OCI-LY3 (cell line): Measurements from ENCODE around the gene VAT1L.
"Not testable (repeated sequence)": the region's sequence is repeated elsewhere in the genome, so short reads cannot be mapped to it uniquely, and the experiment has no call there.

Experiments used
- H2AFZ ChIP-seq: fragments of 200-600, 300-600 bp; shearing (Covaris generic); 2 replicates; pipeline ENCODE4 v1.6.0; 2014; ENCODE audit warnings: antibody characterized with exemption, low read depth, low read length
- H3K27ac ChIP-seq: fragments of 200-600, 300-600 bp; sonication (generic); 2 replicates; pipeline ENCODE4 v1.5.1; 2014; ENCODE audit warnings: mild to moderate bottlenecking, low read length, moderate library complexity, mixed read lengths
- H3K27me3 ChIP-seq: fragments of 200-600, 300-600 bp; sonication (generic); 2 replicates; pipeline ENCODE4 v1.6.1; 2014; ENCODE audit warnings: low read depth, low read length, mixed read lengths
- H3K36me3 ChIP-seq: fragments of 200-600, 300-600 bp; sonication (generic); replicated peaks from 2 replicates; pipeline ENCODE3; 2014; ENCODE audit warnings: low read depth, low read length, mixed read lengths
- H3K4me1 ChIP-seq: fragments of 300-600, 200-600 bp; sonication (generic); 2 replicates; pipeline ENCODE4 v1.6.1; 2014; ENCODE audit warnings: low read length, mixed read lengths
- H3K4me2 ChIP-seq: fragments of 200-600, 300-600 bp; sonication (generic); 2 replicates; pipeline ENCODE4 v1.6.1; 2014; ENCODE audit warnings: low read length, mixed read lengths
- H3K4me3 ChIP-seq: fragments of 300-600, 200-600 bp; sonication (generic); 2 replicates; pipeline ENCODE4 v1.5.1; 2014; ENCODE audit warnings: antibody characterized with exemption, mild to moderate bottlenecking, low read length, moderate library complexity
- H3K79me2 ChIP-seq: fragments of 300-600, 200-600 bp; shearing (Covaris generic); 2 replicates; pipeline ENCODE4 v1.6.1; 2014; ENCODE audit warnings: mild to moderate bottlenecking, low read length, mixed read lengths
- H3K9ac ChIP-seq: fragments of 300-600, 200-600 bp; shearing (Covaris generic); 2 replicates; pipeline ENCODE4 v1.6.0; 2014; ENCODE audit warnings: mild to moderate bottlenecking, low read length, moderate library complexity
- H3K9me3 ChIP-seq: fragments of 200-600, 300-600 bp; shearing (Covaris generic); 2 replicates; pipeline ENCODE4 v1.6.1; 2014; ENCODE audit warnings: low read length, mixed read lengths; ENCODE audit not compliant: insufficient read depth
- H4K20me1 ChIP-seq: fragments of 200-600, 300-600 bp; sonication (generic); 2 replicates; pipeline ENCODE4 v1.6.1; 2016; ENCODE audit warnings: low read length, mixed read lengths; ENCODE audit not compliant: insufficient read depth
- EZH2phosphoT487 ChIP-seq: fragments of 200-600 bp; shearing (Covaris generic); IDR thresholded peaks from 2 replicates; pipeline ENCODE4 v1.6.1; 2018; ENCODE audit warnings: antibody characterized with exemption, mixed run types, low read depth
- TF ChIP-seq, protein P1 (sequence below): fragments of 200-600, 300-600 bp; sonication (generic); IDR thresholded peaks from 2 replicates; pipeline ENCODE4 v1.5.1; 2014; ENCODE audit warnings: antibody characterized with exemption, low read length, low read depth

Gene VAT1L

DNA sequence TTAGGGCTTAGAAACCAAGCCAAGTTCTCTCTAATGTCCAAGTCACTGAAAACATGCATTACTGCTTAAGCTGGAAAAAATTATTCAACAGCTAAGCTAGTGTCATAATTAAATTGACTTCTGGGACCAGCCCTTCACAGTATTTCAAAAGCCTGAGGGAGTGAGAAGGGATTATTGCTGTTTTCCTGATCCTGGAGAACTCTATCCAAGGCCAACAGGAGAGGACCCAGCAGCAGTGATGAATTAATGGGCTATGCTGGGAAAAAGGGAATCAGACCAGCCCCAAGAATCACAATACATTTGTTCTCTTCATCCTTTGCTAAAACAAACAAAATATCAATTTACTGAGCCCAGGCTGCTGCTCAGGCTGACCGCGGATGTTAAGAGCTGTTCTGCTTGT is 199.4 kb downstream of the VAT1L start:
- no peak for TF ChIP-seq EZH2phosphoT487
- TF ChIP-seq, protein P1, sequence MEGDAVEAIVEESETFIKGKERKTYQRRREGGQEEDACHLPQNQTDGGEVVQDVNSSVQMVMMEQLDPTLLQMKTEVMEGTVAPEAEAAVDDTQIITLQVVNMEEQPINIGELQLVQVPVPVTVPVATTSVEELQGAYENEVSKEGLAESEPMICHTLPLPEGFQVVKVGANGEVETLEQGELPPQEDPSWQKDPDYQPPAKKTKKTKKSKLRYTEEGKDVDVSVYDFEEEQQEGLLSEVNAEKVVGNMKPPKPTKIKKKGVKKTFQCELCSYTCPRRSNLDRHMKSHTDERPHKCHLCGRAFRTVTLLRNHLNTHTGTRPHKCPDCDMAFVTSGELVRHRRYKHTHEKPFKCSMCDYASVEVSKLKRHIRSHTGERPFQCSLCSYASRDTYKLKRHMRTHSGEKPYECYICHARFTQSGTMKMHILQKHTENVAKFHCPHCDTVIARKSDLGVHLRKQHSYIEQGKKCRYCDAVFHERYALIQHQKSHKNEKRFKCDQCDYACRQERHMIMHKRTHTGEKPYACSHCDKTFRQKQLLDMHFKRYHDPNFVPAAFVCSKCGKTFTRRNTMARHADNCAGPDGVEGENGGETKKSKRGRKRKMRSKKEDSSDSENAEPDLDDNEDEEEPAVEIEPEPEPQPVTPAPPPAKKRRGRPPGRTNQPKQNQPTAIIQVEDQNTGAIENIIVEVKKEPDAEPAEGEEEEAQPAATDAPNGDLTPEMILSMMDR, result no peak

DNA sequence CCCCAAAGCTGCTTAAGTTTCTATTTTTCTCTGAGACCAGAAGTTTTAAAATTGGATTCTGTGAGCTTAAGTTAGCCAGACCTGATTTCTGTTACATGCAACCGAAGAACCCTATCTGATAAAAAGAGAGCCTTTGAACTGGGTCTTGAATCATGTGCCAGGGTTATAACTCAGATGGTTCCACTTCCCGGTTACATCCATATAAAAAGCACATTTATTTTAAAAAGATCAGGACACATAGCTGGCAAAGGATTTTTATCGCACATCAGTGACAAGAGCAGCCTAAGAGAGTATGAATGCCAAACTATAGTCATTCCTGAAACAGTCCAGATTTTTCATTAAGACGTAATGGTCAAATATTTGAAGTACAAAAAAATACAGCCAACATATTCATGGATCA is 201.5 kb downstream of the VAT1L start:
- Histone ChIP-seq H3K27me3 (0 out of 2 replicates have a peak, but pooled peaks cover 5% of the 10 kb centered on the region), H3K9me3 (peaks cover 23% of the 10 kb centered on the region), H3K4me3 (no peak overlapping the region), H4K20me1 (no peaks in the 10 kb centered on the region), H3K4me1 (peaks cover 43% of the 10 kb centered on the region), H3K36me3 (peaks cover 24% of the 10 kb centered on the region), H3K4me2 (no peak overlapping the region), H3K9ac (no peak overlapping the region), H3K79me2 (no peaks in the 10 kb centered on the region), H3K27ac (no peak overlapping the region), H2AFZ (no peak overlapping the region)
- TF ChIP-seq, protein P1, result no peak
- TF ChIP-seq EZH2phosphoT487, result no peak

More for the DNA sequence above, 199.4 kb downstream of the VAT1L start:
- H4K20me1 ChIP-seq, result no peaks in the 10 kb centered on the region
- H3K4me1 ChIP-seq, result peaks cover 35% of the 10 kb centered on the region
- 0 out of 2 replicates have a peak, but pooled peaks cover 5% of the 10 kb centered on the region for H3K27me3 ChIP-seq
- H2AFZ ChIP-seq, result no peak overlapping the region
- H3K79me2 ChIP-seq, result no peaks in the 10 kb centered on the region
- peak overlapping the region; percentile 54 for H3K4me3 ChIP-seq
- H3K9me3 ChIP-seq, result peaks cover 17% of the 10 kb centered on the region
- H3K36me3 ChIP-seq, result peaks cover 18% of the 10 kb centered on the region
- peak overlapping the region; percentile 83 for H3K4me2 ChIP-seq
- H3K27ac ChIP-seq, result peak overlapping the region; percentile 63
- H3K9ac ChIP-seq, result peak overlapping the region; percentile 42; the same call in 1 of the 2 replicates

DNA sequence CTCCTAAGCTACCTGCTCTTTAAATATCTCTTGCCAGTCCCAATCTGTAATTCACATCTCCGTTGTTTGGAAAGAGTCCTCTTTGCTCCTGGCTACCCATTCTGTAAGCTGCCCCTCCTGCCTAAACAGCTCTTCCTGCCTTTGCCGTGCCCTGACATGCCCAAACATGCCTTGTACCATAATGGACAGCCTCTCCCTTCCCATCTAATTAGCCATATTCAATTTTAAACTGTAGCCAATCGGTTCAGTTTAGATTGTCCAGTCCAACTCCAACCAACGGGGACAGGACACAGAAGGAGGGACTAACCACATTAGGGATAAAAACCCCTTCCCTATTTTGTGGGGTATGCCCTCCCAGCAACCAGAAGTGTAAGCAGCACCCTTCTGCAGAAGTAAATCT is 203.3 kb downstream of the VAT1L start:
- Histone ChIP-seq H2AFZ (no peak overlapping the region), H3K4me2 (no peak overlapping the region), H3K36me3 (peaks cover 28% of the 10 kb centered on the region), H3K4me1 (peaks cover 43% of the 10 kb centered on the region), H3K9ac (no peak overlapping the region), H3K9me3 (peaks cover 38% of the 10 kb centered on the region), H4K20me1 (no peaks in the 10 kb centered on the region), H3K79me2 (no peaks in the 10 kb centered on the region), H3K4me3 (no peak overlapping the region), H3K27me3 (no peaks in the 10 kb centered on the region), H3K27ac (no peak overlapping the region)
- TF ChIP-seq, protein P1, result no peak
- no peak for TF ChIP-seq EZH2phosphoT487

DNA sequence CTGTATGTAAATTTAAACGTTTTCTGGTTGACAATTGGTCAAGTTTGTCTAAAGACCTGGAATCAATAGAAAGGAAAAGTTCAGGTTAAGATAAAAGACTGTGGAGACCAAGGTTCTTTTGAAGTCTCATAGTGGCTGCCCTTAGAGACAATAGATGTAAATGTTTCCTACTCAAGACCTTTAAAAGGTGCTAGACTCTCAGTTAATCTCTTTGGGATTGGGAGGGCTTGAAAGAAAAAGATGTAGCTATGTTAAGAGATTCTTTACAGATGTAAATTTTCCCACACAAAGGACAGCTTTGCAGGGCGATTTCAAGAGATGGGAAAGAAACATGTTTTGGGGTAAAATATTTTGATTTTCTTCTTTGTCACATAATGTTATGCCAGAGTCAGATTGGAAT is 204.0 kb downstream of the VAT1L start:
- H3K9me3 ChIP-seq, result peaks cover 38% of the 10 kb centered on the region
- not testable (repeated sequence) for H2AFZ ChIP-seq, H3K4me3 ChIP-seq, H3K27me3 ChIP-seq, H3K9ac ChIP-seq, H4K20me1 ChIP-seq, H3K79me2 ChIP-seq, H3K4me2 ChIP-seq
- H3K4me1 ChIP-seq, result peaks cover 36% of the 10 kb centered on the region
- peaks cover 28% of the 10 kb centered on the region for H3K36me3 ChIP-seq
- H3K27ac ChIP-seq, result peak overlapping the region; percentile 66; the same call in 1 of the 2 replicates
